ENCODE data around the gene EML6.
A peak's percentile ranks its signal among the peaks of the same experiment; 100 is the strongest.

DNA sequence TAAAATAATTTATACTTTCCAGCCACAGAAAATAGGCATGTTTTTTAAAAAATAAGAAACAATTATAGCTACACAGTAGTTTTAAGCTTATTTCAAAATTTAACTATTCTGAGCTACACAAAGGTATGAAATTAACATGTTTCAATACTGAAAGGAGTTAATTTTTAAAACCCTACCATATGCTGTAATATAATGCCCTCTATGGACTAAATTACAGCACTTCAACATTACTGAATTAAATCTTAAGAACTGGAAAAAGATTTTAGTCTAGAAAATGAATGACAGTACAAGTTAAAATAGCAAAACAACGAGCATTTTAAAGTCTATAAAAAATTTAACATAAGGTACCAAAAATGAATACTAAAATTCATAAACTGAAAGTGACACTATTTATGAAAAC lies 290.5 kb downstream of the EML6 start:
- TF ChIP-seq, protein P1, sequence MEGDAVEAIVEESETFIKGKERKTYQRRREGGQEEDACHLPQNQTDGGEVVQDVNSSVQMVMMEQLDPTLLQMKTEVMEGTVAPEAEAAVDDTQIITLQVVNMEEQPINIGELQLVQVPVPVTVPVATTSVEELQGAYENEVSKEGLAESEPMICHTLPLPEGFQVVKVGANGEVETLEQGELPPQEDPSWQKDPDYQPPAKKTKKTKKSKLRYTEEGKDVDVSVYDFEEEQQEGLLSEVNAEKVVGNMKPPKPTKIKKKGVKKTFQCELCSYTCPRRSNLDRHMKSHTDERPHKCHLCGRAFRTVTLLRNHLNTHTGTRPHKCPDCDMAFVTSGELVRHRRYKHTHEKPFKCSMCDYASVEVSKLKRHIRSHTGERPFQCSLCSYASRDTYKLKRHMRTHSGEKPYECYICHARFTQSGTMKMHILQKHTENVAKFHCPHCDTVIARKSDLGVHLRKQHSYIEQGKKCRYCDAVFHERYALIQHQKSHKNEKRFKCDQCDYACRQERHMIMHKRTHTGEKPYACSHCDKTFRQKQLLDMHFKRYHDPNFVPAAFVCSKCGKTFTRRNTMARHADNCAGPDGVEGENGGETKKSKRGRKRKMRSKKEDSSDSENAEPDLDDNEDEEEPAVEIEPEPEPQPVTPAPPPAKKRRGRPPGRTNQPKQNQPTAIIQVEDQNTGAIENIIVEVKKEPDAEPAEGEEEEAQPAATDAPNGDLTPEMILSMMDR (IDR thresholded peaks at IDR 0.05), result peak in 3 of 6 experiments; percentile 9 to 44 (median 27)
- no peak for TF ChIP-seq POLR2A (IDR thresholded peaks at IDR 0.05)
